GM19099 (cell line): ENCODE data around the gene ACOT11.

ENCODE experiments used
- POLR2A ChIP-seq: IDR thresholded peaks from 3 replicates; pipeline ENCODE4 v1.6.1; 2011; ENCODE audit warnings: low read depth; ENCODE audit not compliant: insufficient read length; ENCODE audit errors: extremely low read depth

Gene ACOT11

DNA sequence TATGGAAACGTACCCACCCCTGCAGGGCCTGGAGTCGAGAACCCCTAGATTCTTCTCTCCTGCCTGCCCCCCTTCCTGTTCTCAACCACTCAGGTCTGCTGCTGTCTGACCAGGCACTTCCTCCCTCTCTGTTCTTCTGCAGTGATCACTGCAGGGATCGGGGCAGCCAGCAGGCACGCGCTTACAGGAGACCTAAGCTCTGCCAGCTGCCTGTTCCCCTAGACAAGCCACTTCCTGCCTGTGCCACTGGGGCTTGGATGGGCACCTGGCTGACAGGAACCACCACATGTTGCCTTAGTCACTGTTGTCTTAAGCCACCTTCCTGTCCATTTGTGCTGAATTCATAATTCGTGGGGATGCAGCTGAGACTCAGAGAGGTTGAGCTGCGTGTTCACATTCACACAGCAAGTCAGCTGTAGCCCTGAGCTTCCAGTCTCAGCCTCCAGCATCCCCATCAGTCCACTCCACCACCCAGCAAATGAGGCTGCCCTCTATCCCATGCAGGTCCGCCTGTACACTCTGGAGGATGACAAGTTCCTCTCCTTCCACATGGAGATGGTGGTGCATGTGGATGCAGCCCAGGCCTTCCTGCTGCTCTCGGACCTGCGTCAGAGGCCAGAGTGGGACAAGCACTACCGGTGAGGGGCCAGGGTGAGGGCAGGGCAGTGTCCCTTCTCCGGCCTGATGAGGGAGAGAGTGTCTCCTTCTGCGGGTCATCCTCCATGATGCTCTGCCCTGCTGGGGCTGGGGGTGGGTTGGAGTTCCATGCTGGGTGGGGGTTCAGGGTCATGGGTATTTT, 56.7 kb downstream of the ACOT11 start:
- no peak for TF ChIP-seq POLR2A

DNA sequence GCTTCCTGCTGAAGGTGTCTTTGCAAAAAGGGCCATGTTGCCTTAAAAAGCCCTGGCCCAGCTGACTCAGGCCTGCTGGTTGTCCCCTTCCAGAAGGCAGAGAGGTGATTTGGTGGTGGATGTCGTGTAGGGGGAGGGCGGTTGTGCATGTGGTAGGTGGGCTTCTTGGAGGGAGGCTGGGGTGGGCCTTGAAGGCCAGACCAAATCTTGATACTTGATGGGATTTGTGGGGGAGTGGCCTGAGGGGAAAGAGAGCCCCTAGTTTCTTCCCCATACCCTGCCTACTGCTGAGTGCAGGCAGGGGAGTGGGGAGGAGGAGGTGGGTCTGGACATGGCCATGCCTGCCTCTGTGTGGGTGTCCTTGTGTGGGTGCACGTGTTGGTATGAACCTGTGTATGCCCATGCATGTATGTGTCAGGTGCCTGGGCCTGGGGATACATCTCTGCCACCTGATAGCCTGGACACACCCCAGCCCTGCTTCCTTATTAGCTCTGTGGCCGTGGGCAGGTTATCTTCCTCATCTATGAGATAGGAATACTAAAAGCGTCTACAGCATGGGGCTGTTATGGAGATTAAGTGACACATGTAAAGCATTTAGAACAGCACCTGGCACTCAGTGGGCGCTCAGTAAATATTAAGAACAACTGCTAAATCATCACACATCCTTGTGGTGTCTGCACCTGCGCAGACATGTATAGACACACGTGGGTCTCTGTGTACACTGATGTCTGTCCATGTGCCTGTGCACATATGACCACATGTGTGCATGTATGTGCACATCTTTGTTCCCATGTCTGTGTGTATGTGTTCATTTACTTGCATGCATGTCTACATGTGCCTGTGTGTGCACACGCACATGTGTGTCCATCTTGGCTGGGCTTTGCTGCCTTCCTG, 58.3 kb downstream of the ACOT11 start:
- no peak for TF ChIP-seq POLR2A

DNA sequence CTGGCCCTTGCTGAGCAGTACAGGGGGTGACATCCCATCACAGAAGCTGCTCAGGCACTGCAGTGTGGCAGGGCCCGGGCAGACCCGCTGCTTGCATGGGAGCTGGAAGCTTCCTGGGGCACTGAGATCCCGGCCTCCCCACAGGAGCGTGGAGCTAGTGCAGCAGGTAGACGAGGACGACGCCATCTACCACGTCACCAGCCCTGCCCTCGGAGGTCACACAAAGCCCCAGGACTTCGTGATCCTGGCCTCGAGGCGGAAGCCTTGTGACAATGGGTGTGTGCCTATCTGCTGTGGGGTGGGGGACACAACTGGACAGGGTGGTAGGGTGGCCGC, 58.9 kb downstream of the ACOT11 start:
- TF ChIP-seq POLR2A, result no peak

DNA sequence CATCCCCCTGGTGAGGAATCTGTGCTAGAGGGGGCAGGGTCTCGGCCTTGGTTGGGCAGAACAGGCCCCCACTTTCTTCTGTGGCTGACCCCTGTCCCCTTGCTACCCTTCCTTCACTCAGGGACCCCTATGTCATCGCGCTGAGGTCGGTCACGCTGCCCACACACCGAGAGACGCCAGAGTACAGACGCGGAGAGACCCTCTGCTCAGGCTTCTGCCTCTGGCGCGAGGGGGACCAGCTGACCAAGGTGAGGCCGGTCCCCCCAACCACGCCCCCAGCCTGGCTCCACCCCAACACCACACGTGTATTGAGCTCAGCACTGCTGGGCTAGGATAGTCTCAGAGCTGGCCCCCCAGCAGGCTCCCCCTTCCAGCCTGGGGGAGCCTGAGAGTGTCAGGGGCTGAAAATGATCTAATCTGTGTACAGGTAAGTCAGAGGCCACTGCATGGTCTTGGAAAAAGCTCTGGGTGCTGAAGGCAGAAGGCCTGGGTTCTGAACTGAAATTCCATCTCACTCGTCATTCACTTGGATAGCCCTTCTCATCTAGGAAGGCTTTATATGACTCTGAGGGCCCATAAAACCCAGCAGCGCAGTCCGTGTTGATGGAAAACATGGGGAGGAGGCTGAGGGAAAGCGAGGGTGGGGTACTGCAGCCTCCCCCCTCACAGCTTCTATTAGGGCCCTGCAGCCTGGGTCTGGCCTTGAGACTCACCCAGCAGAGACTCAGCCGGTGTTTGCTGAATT, 60.0 kb downstream of the ACOT11 start:
- no peak for TF ChIP-seq POLR2A

DNA sequence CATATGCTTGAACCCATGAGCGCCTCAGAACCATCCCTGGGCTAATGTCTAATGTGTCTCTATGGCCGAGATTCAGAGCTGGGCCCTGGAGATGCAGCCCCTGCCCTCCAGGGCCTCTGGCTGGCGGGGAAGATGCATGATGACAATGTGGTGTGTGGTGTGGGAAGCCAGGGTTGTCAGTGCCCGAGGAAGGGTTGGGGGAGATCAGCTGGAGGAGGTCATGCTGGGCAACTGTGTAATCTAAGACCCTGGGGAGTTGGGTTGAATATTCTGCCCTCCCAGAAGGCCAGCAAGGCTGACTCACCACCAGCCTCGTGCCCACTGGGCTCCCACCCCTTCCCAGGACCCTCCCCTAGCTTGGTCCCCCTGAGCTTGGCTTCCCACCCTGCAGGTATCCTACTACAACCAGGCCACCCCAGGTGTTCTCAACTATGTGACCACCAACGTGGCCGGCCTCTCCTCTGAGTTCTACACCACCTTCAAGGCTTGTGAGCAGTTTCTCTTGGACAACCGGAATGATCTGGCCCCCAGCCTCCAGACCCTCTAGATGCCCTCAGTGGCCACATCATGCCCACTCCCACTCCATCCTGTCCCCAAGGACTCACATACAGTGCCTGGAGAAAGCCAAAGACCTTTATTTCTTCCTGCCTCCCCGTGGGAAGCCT, 60.7 kb downstream of the ACOT11 start:
- TF ChIP-seq POLR2A, result no peak

DNA sequence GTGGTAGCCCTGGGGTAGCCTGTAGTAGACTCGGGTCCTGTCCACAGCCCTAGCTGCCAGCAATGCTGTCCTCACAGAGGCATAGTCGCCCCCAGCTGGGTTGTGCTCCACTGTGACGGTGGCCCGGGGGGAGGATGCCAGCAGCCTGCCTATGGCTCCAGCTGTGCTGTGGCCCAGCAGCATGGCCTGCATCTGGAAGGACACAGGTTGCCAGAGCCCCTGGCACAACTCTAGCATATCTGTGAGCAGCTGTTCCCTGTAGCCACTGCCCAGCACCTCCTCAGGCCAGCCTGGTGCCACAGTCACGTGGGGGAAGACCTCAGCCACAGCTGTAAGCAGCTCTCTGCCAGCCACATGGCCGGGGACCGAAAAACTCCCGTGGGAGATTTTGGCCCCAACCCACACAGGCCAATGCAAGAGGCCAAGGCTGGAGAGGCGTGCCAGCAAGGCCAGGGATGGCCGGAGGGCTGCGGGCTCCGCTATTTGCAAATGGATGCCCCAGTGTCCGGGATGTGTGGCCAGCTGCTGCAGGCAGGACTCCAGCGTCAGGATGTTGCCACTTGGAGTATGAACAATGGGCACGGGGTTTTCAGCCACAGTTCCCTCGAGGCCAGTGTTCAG, 61.4 kb downstream of the ACOT11 start:
- TF ChIP-seq POLR2A, result no peak

DNA sequence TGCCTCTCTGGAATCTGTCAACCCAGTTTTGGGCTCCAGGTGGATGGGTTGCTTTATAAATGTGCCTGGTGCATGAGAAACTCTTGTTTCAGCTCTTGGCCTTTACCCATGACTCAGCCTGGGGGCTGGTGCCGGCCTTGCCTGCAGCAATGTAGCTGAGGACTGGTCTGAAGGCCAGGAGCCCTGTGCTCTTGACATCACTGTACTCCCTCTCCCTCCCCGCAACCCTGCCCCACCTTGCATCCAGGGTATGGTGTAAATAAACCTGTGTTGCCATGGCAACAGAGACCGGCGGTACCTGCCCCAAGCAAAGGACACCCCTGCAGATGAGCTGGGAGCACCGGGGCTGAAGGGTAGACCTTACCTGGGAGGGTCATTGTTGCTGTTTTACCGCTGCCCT, 62.0 kb downstream of the ACOT11 start:
- no peak for TF ChIP-seq POLR2A

DNA sequence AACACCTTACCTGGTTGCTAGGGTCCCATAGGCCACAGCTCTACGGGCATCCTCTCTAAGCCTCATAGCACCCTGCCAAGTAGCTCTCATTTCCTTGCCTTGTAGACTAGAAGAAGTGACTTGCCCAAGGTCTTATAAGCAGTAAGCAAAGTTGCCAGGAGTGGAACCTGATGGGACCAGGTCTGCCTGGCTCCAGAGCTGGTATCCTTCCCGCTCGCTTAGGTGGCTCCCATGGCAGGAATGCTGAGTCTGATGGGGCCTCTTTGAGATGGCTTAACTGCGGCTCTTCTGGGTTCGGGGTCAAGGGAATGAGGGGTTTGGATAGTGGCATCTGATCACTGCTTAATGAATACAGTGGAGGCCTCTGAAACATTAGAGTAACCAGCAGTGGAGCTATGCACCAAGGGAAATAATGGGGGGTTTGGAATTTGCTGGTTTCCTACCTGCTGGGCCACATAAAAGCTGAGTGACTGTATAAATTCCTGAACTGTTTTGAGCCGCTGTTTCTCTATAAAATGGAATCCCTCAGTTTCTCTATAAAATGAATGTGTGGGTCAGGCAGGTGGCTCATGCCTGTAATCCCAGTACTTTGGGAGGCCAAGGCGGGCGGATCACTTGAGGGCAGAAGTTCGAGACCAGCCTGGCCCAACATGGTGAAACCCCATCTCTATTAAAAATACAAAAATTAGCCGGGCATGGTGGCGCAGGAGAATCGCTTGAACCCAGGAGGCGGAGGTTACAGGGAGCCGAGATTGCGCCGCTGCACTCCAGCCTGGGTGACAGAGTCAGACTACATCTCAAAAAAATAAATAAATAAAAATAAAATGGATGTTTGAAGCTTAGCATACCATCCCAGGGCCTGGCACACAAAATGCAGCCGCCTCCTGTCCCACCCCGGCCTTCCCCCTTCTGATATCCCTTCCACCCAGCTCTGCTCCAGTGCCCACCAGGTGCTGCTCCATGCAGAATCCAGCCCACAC, 62.9 kb downstream of the ACOT11 start:
- TF ChIP-seq POLR2A, result no peak

DNA sequence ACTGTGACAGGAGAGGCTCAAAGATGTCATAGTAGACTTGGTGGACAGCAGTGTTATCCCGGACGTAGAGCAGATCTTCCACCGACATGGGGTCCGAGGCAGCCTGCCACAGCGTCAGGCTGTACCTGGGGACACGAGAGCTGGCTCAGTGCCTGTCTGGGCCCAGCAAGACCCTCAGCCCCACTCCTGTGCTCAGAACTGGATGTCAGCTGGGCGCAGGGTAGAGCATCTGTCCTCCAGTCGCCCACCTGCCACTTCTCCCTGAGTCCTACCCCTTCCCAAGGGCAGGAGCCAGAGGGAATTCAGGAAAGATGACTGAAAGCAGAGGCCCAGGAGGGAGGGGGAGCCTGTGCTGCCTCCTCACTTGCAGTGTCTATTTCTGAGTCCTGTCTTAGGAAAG, 63.6 kb downstream of the ACOT11 start:
- TF ChIP-seq POLR2A, result no peak

DNA sequence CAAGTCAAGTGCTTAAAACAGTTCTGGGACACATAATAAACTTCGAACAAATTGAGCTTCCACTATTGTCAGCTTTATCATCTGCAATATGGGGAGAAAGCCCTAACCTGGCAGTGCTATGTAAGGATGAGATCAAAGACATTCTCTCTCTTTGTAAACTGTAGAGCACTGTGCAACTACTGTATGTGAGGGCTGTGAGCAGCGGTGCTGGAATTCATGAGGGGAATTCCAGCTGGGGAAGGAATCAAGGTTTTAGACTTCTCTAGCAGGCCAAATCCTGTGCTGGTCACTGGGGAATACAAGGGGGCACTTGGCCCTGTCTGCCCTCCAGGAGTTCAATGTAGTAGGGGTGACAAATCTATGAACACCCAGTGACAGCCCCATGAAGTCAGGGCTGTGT, 66.0 kb downstream of the ACOT11 start:
- no peak for TF ChIP-seq POLR2A

DNA sequence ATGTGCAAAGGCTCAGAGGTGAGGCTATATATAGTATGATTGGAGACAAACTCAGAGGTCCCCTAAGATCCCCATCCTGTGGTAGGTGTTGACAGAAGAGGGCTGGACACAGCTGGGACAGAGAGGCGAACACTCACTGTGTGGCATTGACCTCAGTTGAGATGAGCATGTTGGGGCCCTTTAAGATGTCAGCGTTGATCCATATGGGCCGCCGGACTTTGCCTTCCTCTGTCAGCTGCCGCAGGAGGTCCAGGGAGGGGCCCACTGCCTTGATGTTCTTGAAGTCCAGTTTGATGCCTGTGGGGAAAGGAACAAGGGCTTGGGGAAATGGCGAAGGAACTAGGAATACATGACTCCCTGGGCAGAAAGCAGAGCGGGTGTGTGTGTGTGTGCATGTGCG, 66.5 kb downstream of the ACOT11 start:
- no peak for TF ChIP-seq POLR2A

DNA sequence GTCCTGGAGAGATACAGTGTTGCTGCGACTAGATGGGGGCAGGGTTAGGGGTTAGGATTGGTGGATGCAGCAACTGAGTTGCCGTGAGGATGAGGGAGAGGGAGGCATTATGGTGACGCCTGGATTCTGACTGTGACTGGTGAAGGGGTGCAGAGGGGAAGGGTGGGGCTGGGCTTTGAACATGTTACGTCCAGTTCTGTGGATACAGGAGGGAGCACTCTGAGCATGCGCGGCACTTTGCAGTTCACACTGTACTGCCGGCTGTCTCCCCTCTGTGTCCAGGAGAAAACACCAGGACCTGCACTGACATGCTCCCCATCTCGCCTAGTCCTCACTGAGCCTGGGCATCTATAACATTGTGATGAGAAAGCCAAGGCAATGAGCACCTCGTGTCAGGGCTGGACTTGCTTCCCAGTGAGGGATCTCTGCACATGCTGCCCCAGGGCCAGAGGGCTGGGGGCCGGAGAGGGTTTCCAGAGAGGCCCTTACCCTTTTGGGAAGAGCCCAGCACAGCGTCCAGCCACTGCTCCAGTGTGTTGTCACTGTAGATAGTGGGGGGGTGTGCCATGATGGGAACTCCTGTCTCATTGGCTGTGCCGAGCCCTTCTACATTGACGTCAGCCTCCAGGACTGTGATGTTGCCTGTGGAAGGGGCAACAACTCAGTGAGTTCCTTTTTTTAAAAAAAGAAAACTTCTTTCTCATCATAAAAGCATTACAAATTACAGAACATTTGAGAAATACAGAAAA, 67.7 kb downstream of the ACOT11 start:
- TF ChIP-seq POLR2A, result no peak

DNA sequence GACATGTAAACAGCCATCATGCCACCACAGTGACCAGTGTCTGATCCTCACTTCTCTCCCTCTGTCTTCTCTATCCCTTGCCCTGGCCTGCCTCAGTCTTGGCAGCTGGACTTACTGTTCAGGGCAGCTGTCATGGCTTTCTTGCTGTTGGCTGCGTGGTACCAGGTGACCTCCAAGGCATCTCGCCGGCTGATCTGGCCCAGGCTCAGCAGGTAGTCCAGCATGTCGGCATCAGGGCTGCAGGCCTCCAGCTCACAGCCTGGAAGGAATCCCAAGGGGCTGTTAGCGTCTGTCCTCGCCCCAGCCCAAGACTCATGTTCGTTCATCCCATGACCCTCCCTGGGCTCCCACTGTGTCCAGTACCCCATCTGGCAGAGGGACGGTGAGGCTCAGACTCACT, 71.7 kb downstream of the ACOT11 start:
- no peak for TF ChIP-seq POLR2A
